Measurements from ENCODE around the gene ATAD2B. TPM values are rescaled to one million over a fixed set of nuclear protein-coding genes. Genes with fewer than 3 reads are reported as not detected.

Gene ATAD2B
- total RNA-seq, 1 donor, result 17.4 TPM

DNA sequence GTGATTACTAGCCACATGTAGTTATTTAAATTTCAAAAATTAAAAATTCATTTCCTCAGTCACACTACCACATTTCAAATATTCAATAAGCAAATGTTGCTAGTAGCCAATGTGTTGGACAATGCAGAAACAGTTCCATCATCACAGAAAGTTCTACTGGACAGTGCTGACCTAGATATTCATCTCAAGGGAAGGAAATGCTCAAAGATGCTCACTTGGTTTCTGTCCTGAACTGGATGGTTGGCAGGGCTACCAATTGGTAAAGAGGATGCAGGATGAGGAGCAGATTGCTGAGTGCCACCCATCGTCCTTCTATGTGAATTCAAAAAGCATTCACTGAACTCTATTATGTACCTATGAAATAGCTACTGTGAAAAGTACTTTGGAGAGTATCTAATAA is 7.3 kb upstream of the ATAD2B start:
- H2AFZ ChIP-seq (ENCODE audit: low read length), result no peak overlapping the region
- H3K79me2 ChIP-seq (ENCODE audit: insufficient read depth, low read length), result no peaks in the 10 kb centered on the region
- H3K27me3 ChIP-seq (ENCODE audit: insufficient read depth, low read length), result no peaks in the 10 kb centered on the region
- DNase-seq (ENCODE audit: insufficient read length, low spot score, missing footprints), result no peak
- no peaks in the 10 kb centered on the region for H3K9me3 ChIP-seq (ENCODE audit: low read depth, low read length)
- TF ChIP-seq, protein P1, sequence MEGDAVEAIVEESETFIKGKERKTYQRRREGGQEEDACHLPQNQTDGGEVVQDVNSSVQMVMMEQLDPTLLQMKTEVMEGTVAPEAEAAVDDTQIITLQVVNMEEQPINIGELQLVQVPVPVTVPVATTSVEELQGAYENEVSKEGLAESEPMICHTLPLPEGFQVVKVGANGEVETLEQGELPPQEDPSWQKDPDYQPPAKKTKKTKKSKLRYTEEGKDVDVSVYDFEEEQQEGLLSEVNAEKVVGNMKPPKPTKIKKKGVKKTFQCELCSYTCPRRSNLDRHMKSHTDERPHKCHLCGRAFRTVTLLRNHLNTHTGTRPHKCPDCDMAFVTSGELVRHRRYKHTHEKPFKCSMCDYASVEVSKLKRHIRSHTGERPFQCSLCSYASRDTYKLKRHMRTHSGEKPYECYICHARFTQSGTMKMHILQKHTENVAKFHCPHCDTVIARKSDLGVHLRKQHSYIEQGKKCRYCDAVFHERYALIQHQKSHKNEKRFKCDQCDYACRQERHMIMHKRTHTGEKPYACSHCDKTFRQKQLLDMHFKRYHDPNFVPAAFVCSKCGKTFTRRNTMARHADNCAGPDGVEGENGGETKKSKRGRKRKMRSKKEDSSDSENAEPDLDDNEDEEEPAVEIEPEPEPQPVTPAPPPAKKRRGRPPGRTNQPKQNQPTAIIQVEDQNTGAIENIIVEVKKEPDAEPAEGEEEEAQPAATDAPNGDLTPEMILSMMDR (IDR thresholded peaks at IDR 0.05; ENCODE audit: extremely low read depth, low read depth, low read length), result no peak
- no peaks in the 10 kb centered on the region for H4K20me1 ChIP-seq (ENCODE audit: insufficient read depth, low read length)
- H3K4me2 ChIP-seq (ENCODE audit: insufficient read depth, low read length), result no peak overlapping the region
- no peak overlapping the region for H3K4me3 ChIP-seq (ENCODE audit: insufficient read depth, low read length)
- H3K36me3 ChIP-seq (ENCODE audit: insufficient read depth, low read length), result peaks cover 3% of the 10 kb centered on the region
- peaks cover 1% of the 10 kb centered on the region for H3K4me1 ChIP-seq (ENCODE audit: insufficient read depth, low read length)
- no peak overlapping the region for H3K27ac ChIP-seq (ENCODE audit: low read depth, low read length)

DNA sequence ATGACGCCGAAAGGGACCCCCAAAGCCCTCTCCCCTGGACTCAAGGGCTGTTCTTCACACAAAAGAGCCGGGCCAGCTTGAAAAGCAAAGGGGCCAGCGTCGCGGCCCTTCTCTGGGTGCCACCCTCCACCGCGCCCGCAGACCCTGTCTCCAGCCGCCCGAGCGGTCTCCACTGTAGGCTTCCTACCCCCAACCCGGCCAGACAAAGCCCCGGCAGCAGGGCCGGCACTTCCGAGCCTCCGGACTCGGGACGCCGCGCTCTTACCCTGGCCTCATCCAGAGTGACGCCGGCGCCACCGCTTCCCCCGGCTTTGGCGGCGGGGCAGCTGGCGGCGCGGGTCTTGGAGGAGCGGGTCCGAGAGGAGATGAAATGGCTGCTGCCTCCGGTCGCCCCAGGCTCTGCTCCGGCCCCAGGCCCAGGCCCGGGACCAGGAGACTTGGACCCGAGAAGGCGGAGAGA is 603 bp downstream of the ATAD2B start:
- Histone ChIP-seq H2AFZ (ENCODE audit: low read length) (peak overlapping the region; percentile 86), H3K27me3 (ENCODE audit: insufficient read depth, low read length) (no peaks in the 10 kb centered on the region), H3K4me1 (ENCODE audit: insufficient read depth, low read length) (peaks cover 27% of the 10 kb centered on the region), H3K4me3 (ENCODE audit: insufficient read depth, low read length) (peak overlapping the region; percentile 98), H4K20me1 (ENCODE audit: insufficient read depth, low read length) (peaks cover 23% of the 10 kb centered on the region), H3K36me3 (ENCODE audit: insufficient read depth, low read length) (peaks cover 3% of the 10 kb centered on the region), H3K79me2 (ENCODE audit: insufficient read depth, low read length) (peaks cover 60% of the 10 kb centered on the region), H3K27ac (ENCODE audit: low read depth, low read length) (peak overlapping the region; percentile 97), H3K4me2 (ENCODE audit: insufficient read depth, low read length) (peak overlapping the region; percentile 91), H3K9me3 (ENCODE audit: low read depth, low read length) (no peaks in the 10 kb centered on the region)
- TF ChIP-seq, protein P1 (IDR thresholded peaks at IDR 0.05; ENCODE audit: extremely low read depth, low read depth, low read length), result no peak
- DNase-seq (ENCODE audit: insufficient read length, low spot score, missing footprints), result peak; percentile 30

DNA sequence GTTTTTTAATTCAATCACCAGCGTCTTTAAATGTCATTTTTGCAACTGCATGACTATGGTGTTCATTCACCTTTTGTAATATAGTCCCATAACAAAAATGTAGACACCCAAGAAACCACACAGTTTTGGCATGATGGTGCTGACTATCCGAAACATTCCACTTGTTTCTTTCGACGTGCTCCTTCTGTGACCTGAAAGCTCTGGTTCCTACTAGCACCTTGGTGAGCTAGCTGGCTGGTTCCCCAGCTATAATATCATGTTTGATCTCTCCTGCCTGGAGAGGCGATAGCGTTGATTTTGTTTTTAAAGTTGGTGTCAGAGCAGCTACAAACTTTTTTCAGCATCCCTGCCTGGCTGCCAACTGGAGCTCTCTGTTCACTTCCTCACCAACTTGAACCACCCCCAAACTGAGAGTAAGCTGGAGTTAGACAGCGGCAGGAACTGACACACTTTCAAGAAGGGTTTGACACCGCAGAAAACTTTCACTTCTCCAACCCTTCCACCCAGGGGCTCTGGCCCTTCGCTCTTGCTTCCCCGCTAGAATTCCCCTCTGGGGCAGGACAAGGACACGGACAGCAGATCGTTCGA is 1.1 kb downstream of the ATAD2B start:
- Histone ChIP-seq H3K9me3 (ENCODE audit: low read depth, low read length) (no peaks in the 10 kb centered on the region), H4K20me1 (ENCODE audit: insufficient read depth, low read length) (peaks cover 25% of the 10 kb centered on the region), H3K4me1 (ENCODE audit: insufficient read depth, low read length) (peaks cover 27% of the 10 kb centered on the region), H3K79me2 (ENCODE audit: insufficient read depth, low read length) (peaks cover 66% of the 10 kb centered on the region), H3K4me2 (ENCODE audit: insufficient read depth, low read length) (peak overlapping the region; percentile 91), H3K36me3 (ENCODE audit: insufficient read depth, low read length) (no peaks in the 10 kb centered on the region), H3K4me3 (ENCODE audit: insufficient read depth, low read length) (peak overlapping the region; percentile 98), H2AFZ (ENCODE audit: low read length) (peak overlapping the region; percentile 86), H3K27me3 (ENCODE audit: insufficient read depth, low read length) (no peaks in the 10 kb centered on the region), H3K27ac (ENCODE audit: low read depth, low read length) (peak overlapping the region; percentile 97)
- DNase-seq (ENCODE audit: insufficient read length, low spot score, missing footprints), result peak; percentile 79
- TF ChIP-seq, protein P1 (IDR thresholded peaks at IDR 0.05; ENCODE audit: extremely low read depth, low read depth, low read length), result no peak

DNA sequence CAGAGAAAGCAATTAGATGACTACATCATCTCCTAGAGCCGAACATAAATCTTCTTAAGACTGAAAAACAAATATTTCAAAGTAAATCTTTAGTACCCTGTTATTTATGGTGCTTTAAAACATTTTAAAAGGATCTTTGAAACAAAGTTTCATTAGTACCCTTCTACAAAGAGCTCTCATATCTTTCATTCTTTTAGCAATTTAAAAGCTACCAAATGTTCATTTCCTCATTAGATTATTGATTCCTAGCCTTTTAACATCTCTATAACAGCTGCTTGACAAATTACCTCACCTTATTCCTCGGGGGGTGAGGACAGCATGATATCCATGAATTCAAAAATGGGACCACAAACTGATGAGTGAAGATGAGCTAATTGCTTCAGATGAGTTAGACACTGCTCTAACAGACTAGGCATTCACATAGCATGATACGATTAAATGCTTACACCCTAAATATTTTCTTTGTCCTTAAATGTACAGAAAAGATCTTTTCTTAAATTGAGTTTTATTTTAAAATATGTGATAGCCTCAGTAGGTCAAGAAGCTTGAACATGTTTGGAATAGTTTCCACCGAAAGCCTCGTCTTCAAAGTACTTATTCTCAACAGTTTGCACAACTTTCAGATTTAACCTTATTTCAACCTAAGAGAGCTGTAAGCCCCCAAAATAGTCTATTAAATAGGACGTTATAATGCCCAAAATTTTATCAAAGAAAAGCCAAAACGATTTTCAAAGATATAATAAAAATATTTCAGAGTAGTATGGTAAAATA is 2.1 kb downstream of the ATAD2B start:
- peak; percentile 51 for DNase-seq (ENCODE audit: insufficient read length, low spot score, missing footprints)
- no peak overlapping the region for H2AFZ ChIP-seq (ENCODE audit: low read length)
- no peaks in the 10 kb centered on the region for H3K9me3 ChIP-seq (ENCODE audit: low read depth, low read length)
- peaks cover 30% of the 10 kb centered on the region for H4K20me1 ChIP-seq (ENCODE audit: insufficient read depth, low read length)
- no peaks in the 10 kb centered on the region for H3K27me3 ChIP-seq (ENCODE audit: insufficient read depth, low read length)
- peak overlapping the region; percentile 91 for H3K4me2 ChIP-seq (ENCODE audit: insufficient read depth, low read length)
- H3K36me3 ChIP-seq (ENCODE audit: insufficient read depth, low read length), result no peaks in the 10 kb centered on the region
- peaks cover 27% of the 10 kb centered on the region for H3K4me1 ChIP-seq (ENCODE audit: insufficient read depth, low read length)
- peak overlapping the region; percentile 98 for H3K4me3 ChIP-seq (ENCODE audit: insufficient read depth, low read length)
- H3K79me2 ChIP-seq (ENCODE audit: insufficient read depth, low read length), result peaks cover 76% of the 10 kb centered on the region
- TF ChIP-seq, protein P1 (IDR thresholded peaks at IDR 0.05; ENCODE audit: extremely low read depth, low read depth, low read length), result no peak
- peak overlapping the region; percentile 97 for H3K27ac ChIP-seq (ENCODE audit: low read depth, low read length)

All from osteoblast (primary cell).